Activated T-helper 1 cell treated with anti-CD3 and anti-CD28 coated beads, Interleukin-2, amount 50 U/mL, for 16 hours (primary cell): ENCODE data around the gene PRELP.
"Not testable (repeated sequence)": the region's sequence is repeated elsewhere in the genome, so short reads cannot be mapped to it uniquely, and the experiment has no call there.

Experiments
- DNase-seq, 2 donors: peaks; one replicate each; pipeline ENCODE4 v3.0.0-alpha.2; 2020; ENCODE audit warnings: low read depth in 1 of 2, low spot score in 1 of 2

The PRELP gene

DNA sequence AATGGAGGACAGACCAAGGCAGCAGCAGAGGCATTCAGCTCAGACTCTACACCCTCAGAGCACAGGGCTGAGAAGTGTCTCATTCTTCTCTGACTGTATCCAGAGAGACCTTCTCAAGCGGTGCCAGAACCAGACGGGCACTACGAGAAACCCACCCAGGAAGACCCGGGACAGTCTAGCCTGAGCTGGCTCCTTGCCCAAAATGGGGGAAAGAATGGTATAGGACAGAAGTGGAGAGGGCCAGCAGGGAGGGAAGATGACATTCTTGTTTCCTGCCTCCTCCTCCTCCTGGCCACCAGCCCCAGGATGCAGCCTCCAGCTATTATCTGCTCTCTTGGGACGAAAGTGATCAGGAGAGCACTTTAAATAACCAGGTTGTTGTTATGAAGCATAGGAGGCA lies 22.6 kb upstream of the PRELP start:
- DNase-seq: no peak

DNA sequence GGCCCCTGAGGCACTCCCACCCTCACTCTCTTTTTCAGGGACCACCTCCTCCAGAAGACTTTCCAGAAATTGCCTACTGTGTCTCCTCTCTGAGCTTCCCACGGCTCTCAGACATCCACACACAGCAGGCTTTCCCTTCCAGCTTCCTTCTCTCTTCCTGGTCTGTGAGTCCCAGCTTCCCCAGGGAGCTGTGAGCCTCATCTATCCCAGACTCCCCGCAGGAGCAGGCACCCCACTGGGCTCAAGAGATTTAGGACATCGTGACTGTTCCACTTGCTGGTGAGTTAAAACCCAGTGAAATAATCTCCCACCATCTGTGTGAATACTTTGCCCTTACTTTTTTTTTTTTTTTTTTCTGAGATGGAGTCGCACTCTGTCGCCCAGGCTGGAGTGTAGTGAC lies 22.0 kb upstream of the PRELP start:
- DNase-seq: no peak

DNA sequence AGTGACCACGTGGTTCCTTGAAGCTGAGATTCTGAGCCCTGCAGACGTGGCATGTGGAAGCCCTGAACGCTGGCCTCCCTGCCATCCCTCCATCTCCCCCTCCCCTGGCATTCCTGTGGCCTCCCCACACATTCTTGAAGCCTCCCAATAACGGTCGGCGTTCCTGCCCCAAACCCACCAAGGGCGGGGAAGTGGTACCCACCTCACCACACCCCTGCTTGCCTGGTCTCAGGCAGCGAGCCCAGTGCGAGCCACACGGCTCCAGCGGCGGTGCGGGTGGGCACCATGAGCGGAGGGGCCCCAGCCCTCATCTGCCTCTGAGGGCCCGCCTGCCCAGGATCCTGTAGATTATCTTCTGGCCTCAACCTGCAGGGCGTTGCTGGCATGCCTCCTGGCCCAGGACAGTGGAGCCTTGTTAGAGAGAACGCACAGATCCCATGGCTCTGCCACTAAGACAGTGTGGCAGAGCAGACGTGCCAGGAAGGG lies 20.6 kb upstream of the PRELP start:
- no peak for DNase-seq

DNA sequence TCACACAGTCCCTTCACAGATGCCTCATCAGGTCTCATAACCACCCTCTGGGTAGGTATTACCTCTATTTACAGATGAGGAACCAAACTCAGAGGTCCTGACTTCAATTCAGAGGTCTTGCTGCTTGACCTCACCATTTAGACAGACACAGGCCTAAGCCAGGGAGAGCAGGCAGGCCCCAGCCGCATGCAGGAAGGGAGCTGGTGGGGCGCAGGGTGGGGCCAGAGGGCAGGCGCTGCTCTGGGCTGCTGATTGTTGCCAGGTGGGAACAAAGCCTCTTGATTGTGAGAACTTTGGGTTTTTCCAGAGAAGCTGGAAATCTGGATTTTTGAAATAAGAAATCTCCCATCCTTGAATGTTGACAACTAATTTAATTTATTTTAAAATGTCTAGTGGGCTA lies 19.9 kb upstream of the PRELP start:
- DNase-seq: no peak

DNA sequence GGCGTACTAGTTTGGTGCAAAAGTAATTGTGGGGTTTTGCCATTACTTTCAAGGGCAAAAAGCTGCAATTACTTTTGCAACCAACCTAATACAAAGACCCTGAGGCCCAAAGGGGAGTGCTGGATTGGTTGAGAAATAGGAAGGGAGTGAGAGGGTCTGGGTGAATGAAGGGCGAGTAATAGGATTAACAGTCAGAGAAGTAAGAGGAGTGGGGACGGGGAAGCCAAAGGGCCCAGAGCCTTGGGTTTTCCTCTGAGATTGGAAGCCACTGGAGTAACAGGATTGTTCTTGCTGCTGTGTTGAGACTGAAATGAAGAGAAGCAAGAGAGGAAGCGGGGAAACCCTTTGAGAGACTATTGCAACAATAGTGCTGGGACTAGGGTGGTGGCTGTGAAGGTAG lies 19.0 kb upstream of the PRELP start:
- no peak for DNase-seq

DNA sequence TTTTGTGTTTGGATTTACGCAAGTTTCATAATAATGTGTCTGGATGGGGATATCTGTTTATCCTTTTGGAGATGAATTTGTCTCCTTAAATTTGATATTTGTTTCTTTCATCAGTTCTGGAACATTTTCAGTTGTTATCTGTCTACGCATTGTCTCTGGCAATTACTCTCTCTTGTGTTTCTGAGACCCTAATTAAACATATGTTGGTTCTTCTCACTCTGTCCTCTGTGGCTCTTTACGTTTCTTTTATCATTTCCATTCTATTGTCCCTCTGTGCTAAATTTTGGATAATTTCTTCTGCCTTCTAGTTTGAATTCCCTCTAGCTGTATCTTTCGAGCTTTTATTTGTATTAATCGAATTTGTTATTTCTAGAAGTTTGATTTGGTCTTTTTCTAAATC lies 17.5 kb upstream of the PRELP start:
- DNase-seq: no peak

DNA sequence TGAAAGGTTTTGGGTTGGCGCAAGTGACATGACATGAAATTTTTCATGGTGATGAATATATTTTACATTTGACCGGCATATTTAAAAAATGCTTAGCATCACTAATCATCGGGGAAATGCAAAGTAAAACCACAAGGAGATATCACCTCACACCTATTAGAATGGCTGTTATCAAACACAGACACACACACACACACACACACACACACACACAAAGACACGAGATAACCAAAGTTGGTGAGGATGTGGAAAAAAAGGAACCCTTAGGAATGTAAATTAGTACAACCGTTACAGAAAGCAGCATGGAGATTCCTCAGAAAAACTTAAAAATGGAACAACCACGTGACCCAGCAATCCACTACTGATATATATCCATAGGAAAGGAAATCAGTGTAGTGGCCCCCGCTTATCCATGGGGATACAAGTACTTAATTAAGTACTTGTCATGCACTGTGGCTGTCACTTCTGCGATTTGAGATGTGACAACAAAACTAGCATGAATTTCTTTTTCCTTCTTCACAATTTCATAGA lies 15.9 kb upstream of the PRELP start:
- no peak for DNase-seq

DNA sequence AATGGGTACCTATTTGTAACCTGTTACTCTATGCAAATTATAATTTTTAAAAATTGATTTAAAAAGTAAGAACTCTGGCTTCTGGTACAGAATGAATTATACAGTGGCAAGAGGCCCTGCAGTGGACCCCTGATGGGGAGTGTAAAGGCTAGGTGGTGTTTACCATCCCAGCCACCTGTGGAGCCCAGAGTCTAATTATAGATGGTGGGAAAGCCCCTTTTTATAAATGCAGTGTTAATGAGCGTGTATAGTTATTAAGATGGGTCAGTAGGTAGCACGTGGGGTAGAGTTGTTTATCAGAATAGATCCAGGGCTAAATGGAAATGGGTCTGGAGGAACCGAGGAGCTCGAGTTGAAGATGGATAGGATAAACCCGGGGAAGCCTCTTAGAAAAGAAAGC lies 13.9 kb upstream of the PRELP start:
- DNase-seq: no peak

DNA sequence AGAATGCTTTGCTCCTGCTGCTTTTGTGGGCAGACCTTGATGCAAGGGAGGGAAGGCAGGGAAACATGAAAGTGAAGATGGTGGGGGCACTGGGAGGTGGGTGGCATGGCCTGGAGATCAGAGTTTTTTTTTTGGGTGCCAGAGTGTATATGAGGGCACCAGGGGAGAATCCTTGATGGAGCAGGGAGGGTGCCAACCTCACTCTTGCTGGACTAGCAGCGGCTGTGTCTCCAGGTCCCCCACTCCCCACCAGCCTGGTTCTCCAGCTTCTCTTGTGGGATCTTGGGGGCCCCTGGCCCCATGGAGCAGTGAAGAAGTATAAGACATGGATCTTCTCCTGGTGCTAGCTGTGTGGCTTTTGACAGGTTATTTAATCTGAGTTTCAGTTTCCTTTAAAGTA lies 13.5 kb upstream of the PRELP start:
- no peak for DNase-seq

DNA sequence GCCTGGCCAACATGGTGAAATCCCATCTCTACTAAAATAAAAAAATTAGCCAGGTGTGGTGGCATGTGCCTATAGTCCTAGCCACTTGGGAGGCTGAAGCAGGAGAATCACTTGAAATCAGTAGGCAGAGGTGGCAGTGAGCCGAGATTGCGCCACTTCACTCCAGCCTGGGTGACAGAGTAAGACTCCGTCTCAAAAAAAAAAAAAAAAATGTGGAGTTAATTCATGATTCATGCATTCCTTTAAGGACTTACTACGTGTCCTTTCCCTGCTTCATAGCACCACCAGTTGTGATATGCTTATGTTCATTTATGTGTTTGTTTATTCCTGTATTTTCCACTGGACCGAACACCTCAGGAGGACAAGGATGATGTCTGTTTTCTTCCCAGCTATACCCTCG lies 12.7 kb upstream of the PRELP start:
- DNase-seq: no peak

DNA sequence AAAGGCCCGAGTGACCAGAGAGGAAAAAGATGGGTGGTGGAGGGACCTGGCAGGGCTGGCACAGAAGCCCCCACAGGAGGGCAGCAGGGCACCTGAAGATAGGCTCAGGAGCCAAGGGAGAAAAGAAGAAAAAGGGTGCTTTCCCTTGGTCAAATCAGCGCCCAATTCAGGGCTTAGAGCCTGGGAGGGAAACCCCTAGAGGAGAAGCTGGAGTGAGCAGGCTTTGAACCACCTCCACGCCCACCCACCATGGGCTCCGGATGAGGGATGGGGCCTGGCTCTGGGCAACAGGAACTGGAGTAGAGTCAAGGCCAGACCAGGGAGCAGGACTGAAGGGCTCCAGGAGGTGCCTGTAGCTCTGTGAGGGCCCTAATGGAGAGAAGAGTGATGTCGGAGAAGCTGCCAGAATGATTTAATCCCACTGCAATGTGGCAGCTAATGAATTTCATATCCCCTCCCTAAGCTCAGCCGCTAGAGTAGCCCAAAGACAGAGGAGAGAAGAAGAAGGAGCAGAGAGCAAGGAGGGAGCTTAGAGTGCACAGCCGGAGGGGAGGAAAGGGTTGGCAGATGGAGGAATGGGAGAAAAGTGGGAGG lies 12.0 kb upstream of the PRELP start:
- DNase-seq: no peak

DNA sequence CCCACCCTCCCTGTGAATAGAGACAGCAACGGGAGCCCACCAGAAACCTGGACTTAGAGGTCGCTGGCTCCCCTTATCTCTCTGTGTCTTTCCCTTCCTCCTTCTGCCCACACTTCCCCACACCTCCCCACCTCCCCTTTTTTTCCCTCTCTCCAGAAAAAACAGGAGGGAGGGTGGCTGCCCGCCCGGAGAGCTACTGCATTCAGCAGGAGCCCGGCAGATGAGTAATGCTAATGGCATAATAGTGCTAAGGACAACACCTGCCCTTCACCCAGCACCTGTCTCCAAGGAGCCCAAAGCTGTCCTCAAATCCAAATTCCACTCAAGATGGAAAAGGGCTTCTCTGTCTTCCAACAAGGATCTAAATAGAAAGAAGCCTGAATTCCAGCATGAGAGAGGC lies 11.4 kb upstream of the PRELP start:
- no peak for DNase-seq

DNA sequence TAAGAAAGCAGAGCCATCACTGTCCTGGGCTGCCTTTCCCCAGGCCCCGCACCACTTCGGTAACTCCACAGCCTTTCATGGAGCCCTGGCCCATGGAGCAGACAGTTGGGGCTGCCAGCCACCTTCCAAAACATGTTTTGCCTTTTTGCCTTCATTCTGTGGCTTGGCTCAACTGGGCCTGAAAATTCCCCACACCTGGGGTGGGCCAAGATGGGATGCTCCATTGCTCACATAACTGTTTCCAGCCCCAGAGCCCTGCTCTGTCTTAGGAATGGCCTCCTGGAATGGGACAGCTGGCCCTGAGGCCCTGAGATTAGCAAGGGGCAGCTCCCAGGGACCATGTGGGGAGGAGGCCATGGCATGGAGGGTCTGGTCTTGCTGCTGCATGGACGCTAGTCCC lies 10.9 kb upstream of the PRELP start:
- no peak for DNase-seq

DNA sequence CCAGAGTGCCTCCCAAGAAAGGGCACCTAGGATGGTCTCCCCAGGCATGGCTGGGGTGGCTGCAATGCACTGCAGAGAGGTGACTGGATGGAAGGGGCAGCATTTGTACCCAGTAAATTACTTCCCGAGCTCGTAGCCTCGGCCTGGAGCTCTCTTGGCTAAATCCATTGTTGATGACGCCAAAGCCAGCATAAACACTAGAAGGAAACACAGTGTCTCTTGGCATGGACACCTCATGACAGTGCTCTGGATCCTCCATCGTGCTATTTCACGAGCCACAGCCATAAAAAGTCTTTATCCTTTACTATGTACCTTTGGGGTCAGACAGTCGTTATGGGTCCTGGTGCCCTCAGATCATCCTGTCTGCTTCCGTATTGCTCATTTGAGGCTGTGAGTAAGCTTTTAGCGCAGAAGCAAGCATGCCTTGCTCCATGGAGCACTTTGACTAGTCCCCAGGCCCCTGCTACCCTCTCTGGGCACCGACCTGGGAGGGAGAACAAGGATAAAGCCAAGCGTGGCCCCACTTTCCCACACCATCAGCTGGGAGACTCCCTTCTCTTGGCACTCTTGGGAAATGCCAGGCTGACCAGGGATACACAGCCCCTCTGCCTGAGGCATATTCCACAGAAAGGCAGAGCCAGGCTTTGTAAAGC lies 10.3 kb upstream of the PRELP start:
- no peak for DNase-seq

DNA sequence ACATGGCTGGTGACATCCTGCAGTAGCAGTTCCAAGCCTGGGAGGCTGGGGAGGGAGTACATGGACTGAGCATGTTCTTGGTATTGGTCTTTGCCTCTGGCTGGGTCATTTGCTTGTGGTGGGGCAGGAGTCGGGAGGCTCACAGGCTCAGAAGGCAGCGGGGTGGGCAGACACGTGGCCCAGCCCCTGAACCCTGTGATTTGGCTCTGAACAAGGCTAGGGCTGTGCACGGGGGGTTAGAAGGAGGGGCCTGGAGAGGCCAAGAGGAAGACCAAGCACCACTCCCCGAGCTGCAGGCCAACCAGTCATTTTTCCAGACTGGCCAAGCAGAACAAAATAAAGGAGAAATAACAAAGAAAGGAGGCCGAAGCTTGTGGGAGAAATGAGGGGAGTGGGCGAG lies 9.7 kb upstream of the PRELP start:
- no peak for DNase-seq

DNA sequence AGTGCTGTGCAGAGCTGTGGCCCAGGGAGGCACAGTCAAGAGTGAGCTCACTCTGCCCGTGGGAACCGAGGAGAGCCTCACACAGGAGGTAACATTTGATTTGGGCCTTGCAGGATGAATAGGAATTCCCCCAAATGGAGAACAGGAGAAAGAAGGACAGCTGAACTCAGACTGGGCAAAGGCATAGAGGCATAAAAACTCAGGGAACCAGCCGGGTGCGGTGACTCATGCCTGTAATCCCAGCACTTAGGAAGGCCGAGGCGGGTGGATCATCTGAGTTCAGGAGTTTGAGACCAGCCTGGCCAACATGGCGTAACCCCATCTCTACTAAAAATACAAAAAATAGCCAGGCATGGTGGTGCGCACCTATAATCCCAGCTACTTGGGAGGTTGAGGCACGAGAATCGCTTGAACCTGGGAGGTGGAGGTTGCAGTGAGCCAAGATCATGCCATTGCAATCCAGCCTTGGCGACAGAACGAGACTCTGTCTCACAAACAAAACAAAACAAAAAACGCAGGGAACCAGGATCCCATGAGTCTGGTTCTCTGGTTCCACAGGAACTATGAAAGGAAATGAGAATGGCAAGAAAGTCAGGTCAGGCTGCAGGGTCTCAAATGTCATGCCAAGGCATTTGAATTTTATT lies 8.6 kb upstream of the PRELP start:
- DNase-seq: not testable (repeated sequence)

DNA sequence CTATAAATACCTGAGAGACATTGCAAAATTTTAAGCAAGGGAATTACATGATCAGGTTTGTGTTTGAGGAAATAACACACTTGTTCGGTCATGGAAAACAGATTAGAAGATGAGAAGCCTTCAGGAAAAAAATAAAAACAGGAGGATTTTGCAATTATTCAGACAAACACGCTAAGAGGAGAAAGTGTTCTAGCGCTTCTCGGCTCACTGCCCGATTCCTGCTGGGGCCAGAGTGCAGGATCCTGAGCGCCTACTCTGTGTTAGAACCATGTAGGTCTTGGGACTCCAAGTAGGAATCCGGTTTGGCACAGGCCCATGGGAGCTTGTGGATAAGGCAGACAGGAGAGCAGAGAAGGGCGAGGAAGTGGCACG lies 8.1 kb upstream of the PRELP start:
- DNase-seq: no peak

DNA sequence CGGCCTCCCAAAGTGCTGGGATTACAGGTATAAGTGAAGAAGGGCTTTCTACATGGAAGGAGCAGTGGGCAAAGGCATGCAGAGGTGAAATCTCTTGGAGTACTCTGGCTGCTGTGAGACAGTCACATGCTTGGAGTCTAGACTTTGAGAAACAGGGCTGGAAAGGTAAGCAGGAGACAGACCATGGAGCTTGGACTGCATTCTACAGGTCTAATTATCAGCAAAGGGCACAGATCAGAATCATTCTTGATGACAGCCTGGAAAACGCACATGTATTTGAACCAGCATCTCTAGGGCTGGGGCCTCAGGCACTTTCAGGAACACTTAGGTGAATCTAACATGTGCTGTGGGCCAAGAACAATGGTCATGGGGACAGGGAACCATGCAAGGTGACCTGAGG lies 7.3 kb upstream of the PRELP start:
- no peak for DNase-seq

DNA sequence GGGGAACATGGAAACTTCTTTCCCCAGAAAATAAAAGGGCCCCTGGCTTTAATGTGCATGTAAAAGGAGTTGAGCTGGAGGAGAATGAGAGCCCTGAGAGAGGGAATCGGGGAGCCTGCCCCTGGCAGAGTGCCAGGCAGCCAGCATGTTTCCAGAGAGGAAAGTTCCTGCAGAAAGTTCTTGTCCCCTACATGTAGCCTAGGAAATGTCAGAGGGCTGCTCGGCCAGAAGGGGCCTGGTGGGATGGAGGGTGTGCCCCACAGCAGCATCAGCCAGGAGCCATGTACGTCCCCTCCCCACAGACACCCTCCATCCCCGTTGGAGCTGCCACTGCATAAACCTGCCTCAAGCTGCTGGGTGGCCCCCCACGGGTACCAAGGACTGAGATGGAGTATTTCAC lies 5.4 kb upstream of the PRELP start:
- DNase-seq: no peak

DNA sequence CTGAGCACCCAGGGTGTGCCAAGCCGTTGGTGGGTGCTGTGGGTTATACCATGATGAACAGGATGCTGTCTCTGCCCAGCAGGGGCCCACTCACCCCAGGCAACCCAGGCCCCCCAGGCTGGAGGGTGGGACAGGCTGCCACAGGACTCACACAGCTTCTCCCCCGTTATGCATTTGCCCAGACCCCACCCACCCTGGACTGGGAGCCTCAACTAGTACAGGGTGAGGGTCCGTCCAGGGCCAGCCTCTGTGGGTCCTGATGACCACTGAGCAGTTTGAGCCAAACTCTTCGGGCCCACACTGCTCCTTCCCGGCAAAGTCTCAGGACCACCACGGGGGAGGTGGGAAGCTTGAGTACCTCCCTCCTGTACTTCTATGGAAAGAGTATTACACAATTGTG lies 3.8 kb upstream of the PRELP start:
- DNase-seq: no peak

DNA sequence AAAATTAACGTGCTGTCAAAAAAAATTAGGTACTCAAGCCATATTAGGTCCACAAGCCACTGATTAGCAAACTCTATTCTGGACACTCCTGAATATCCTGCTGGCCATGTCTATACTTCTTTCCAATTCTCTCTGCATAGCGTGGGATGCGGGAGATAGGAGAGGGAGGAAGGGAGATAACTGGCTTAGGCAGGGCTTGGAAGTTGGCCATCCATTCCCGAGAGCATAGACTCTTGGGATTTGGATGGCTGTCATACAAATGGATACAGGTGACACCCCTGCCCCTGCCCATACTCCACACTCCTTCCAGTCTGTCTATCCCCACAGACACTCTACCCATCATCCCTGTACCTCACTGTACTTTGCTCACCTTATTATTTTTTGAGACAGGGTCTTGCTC lies 2.3 kb upstream of the PRELP start:
- no peak for DNase-seq

DNA sequence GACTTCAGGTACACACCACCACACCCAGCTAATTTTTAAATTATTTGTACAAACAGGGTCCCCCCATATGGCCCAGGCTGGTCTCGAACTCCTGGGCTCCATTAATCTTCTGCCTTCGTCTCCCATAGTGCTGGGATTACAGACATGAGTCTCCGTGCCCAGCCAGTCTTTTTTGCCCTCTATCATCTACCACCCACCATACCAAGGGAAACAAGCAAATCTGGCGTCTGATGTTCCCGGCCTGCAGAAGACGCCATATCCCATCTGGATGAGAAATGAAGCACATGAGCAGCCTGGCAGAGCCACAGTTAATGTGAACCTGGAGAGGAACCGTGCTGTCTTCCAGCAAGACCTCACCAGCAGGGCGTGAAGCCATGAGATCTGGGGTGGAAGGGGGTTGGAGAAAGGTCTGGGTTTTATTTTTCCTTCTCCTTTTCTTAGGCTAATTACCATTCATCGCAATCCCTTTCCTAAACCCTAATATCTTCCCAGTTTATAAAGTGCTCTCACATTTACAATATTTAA lies 1.8 kb upstream of the PRELP start:
- DNase-seq: no peak
